Lower leg skin (tissue), 3 donors: ENCODE measurements around the gene MTA1.

ENCODE experiments used
- CTCF ChIP-seq, 3 donors: fragments of 450-650 bp; IDR thresholded peaks; one replicate each; pipeline ENCODE4 v1.5.1; 2016; ENCODE audit warnings: antibody characterized with exemption in 3 of 3, mild to moderate bottlenecking in 3 of 3, moderate library complexity in 2 of 3
- POLR2A ChIP-seq, 2 donors: fragments of 450-650 bp; IDR thresholded peaks; one replicate each; pipeline ENCODE4 v1.6.1; 2016 to 2017; ENCODE audit warnings: antibody characterized with exemption in 2 of 2, mild to moderate bottlenecking in 1 of 2, moderate library complexity in 1 of 2

- peak in 1 of 3 donors; percentile 79 for TF ChIP-seq CTCF (IDR thresholded peaks at IDR 0.05)
- TF ChIP-seq POLR2A (IDR thresholded peaks at IDR 0.05), result no peak
Measured at GRCh38 chr14:105448706-105449111, 29.1 kb downstream of the MTA1 start.
